HG03520 (cell line): ENCODE results near the gene SHB.

Experiments used
- ATAC-seq: cut with Tn5 transposase; IDR thresholded peaks from one replicate; pipeline ENCODE4 v1.9.1; 2021; ENCODE audit warnings: mild to moderate bottlenecking, moderate library complexity; ENCODE audit not compliant: unreplicated experiment

SHB gene

GRCh38 chr9:37956423-37956820 is 112.6 kb downstream of the SHB start:
- ATAC-seq, result no peak

GRCh38 chr9:37955781-37956422 is 113.1 kb downstream of the SHB start:
- ATAC-seq, result no peak

- ATAC-seq, result peak; percentile 46
These were observed 114.4 kb downstream of the SHB start for GRCh38 chr9:37954581-37954981.

- ATAC-seq, result peak; percentile 63
These were observed 115.1 kb downstream of the SHB start for GRCh38 chr9:37953775-37954437.

- no peak for ATAC-seq
These were observed 115.7 kb downstream of the SHB start for GRCh38 chr9:37953206-37953774.

GRCh38 chr9:37952731-37953130 is 116.3 kb downstream of the SHB start:
- no peak for ATAC-seq

GRCh38 chr9:37951671-37952449 is 117.2 kb downstream of the SHB start:
- ATAC-seq, result no peak

GRCh38 chr9:37950561-37950960 is 118.5 kb downstream of the SHB start:
- no peak for ATAC-seq

- ATAC-seq, result no peak
These were observed 119.5 kb downstream of the SHB start for GRCh38 chr9:37949576-37949975.

- no peak for ATAC-seq
These were observed 120.5 kb downstream of the SHB start for GRCh38 chr9:37948417-37948980.

- no peak for ATAC-seq
These were observed 121.0 kb downstream of the SHB start for GRCh38 chr9:37947977-37948376.

- no peak for ATAC-seq
These were observed 121.6 kb downstream of the SHB start for GRCh38 chr9:37947471-37947870.

GRCh38 chr9:37946971-37947370 is 122.1 kb downstream of the SHB start:
- no peak for ATAC-seq

- ATAC-seq, result no peak
These were observed 123.0 kb downstream of the SHB start for GRCh38 chr9:37946041-37946440.

GRCh38 chr9:37944671-37945481 is 124.2 kb downstream of the SHB start:
- no peak for ATAC-seq

- ATAC-seq, result no peak
These were observed 124.8 kb downstream of the SHB start for GRCh38 chr9:37944266-37944650.

- no peak for ATAC-seq
These were observed 125.4 kb downstream of the SHB start for GRCh38 chr9:37943345-37944265.

- ATAC-seq, result no peak
These were observed 126.2 kb downstream of the SHB start for GRCh38 chr9:37942621-37943344.

GRCh38 chr9:37941253-37941652 is 127.8 kb downstream of the SHB start:
- ATAC-seq, result no peak
